ENCODE measurements around the gene SOST. TPM values are rescaled to one million over a fixed set of nuclear protein-coding genes. Genes with fewer than 3 reads are reported as not detected.
A peak's percentile ranks its signal among the peaks of the same experiment; 100 is the strongest.

The SOST gene
- total and polyA plus RNA-seq, 2 donors (not counting 1 experiment from before 2014, with no cell fraction given), result not detected

DNA sequence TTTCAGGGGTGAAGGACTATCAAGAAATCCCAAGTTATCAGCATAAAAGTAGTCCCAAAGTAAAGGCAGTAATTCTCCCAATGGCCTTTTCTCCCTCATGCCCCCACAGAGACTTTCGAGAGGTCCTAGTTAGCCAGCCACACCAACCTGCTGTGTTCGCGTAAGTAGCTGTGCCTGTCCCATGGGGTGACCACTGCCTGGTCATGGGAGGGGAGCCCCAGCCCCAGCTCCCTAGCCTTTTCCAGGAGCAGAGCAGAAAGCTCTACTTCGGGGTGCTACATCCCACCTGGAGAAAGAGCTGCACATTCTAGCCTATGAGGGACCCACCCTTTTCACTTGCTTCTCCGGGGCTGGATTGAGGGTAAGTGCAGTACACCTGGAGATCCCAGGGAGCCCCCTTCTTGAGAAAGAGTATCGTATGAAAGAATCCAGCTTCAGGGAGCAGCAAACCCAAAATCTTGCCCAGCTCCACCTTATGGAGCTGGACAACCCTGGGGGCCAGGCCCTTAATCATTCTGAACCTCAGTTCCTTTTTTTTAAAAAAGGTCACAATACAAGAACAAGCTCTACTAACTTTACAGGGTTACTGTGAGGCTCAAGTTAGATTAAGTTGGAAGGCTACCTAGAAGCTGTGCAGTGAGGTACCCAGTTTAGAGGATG, 8.6 kb upstream of the SOST start:
- no peak for DNase-seq
- intact Hi-C loops (cut with micrococcal nuclease), result no loop called here
- Mint-ChIP-seq H3K27me3 (no peaks in the 10 kb centered on the region), H3K27ac (no peak overlapping the region), H3K4me1 (peaks cover 19% of the 10 kb centered on the region), H3K4me3 (no peak overlapping the region), H3K9me3 (ENCODE audit: insufficient read depth) (no peaks in the 10 kb centered on the region)
- Histone ChIP-seq H3K9me3 (ENCODE audit: control extremely low read depth in 1 of 3, control insufficient read depth in 2 of 3, insufficient read depth in 1 of 3, low read length in 2 of 3) (peaks cover 0 to 6% (median 0%) of the 10 kb centered on the region in 3 donors), H3K36me3 (replicated peaks in 1 of 2; ENCODE audit: control extremely low read depth in 1 of 2, control insufficient read depth in 1 of 2, extremely low read depth in 1 of 2, insufficient read depth in 2 of 2, low read length in 1 of 2) (no peaks in the 10 kb centered on the region), H3K27me3 (replicated peaks in 1 of 4; ENCODE audit: control extremely low read depth in 1 of 4, control insufficient read depth in 3 of 4, insufficient read depth in 4 of 4, low read length in 3 of 4) (no peaks in the 10 kb centered on the region), H3K27ac (ENCODE audit: low read length in 2 of 2) (no peak overlapping the region), H3K79me2 (ENCODE audit: control insufficient read depth, insufficient read depth, low read length) (no peaks in the 10 kb centered on the region), H4K20me1 (ENCODE audit: control insufficient read depth, insufficient read depth, low read length, poor library complexity, severe bottlenecking) (no peaks in the 10 kb centered on the region), H3K4me1 (ENCODE audit: control insufficient read depth in 2 of 2, insufficient read depth in 2 of 2, low read length in 2 of 2) (peaks cover 9% of the 10 kb centered on the region in 2 donors), H3K9ac (ENCODE audit: low read length) (no peak overlapping the region), H3K4me3 (ENCODE audit: control extremely low read depth in 1 of 5, extremely low read depth in 1 of 5, insufficient read depth in 1 of 5, low read depth in 2 of 5, low read length in 4 of 5) (no peak overlapping the region), H3K4me2 (replicated peaks; ENCODE audit: low read depth, low read length, poor library complexity, severe bottlenecking) (no peak overlapping the region), H2AFZ (ENCODE audit: insufficient read depth, low read depth, low read length, poor library complexity, severe bottlenecking) (no peak overlapping the region)
- ChIA-PET POLR2A (interaction anchor here (0.6 kb wide), 1 partner anchor 74 kb away, joined by 7 read pairs; no protein-coding TSS in a partner anchor), CTCF (interaction anchor here (0.6 to 16.1 kb wide), 13 partner anchors 10 to 249 kb away, joined by 3 to 524 read pairs (median 4); partner anchors contain the start of genes DUSP3 and SOST)
- no peak for ATAC-seq (ENCODE audit: low read depth)
- no peak for TF ChIP-seq EZH2 (IDR thresholded peaks at IDR 0.05; ENCODE audit: borderline replicate concordance, insufficient read depth, low read depth, low read length, poor library complexity, severe bottlenecking)
- TF ChIP-seq, protein P1, sequence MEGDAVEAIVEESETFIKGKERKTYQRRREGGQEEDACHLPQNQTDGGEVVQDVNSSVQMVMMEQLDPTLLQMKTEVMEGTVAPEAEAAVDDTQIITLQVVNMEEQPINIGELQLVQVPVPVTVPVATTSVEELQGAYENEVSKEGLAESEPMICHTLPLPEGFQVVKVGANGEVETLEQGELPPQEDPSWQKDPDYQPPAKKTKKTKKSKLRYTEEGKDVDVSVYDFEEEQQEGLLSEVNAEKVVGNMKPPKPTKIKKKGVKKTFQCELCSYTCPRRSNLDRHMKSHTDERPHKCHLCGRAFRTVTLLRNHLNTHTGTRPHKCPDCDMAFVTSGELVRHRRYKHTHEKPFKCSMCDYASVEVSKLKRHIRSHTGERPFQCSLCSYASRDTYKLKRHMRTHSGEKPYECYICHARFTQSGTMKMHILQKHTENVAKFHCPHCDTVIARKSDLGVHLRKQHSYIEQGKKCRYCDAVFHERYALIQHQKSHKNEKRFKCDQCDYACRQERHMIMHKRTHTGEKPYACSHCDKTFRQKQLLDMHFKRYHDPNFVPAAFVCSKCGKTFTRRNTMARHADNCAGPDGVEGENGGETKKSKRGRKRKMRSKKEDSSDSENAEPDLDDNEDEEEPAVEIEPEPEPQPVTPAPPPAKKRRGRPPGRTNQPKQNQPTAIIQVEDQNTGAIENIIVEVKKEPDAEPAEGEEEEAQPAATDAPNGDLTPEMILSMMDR (IDR thresholded peaks at IDR 0.05), result no peak
- 88% methylated on average over 5 of the region's 6 CpGs for WGBS (ENCODE audit: insufficient coverage)

DNA sequence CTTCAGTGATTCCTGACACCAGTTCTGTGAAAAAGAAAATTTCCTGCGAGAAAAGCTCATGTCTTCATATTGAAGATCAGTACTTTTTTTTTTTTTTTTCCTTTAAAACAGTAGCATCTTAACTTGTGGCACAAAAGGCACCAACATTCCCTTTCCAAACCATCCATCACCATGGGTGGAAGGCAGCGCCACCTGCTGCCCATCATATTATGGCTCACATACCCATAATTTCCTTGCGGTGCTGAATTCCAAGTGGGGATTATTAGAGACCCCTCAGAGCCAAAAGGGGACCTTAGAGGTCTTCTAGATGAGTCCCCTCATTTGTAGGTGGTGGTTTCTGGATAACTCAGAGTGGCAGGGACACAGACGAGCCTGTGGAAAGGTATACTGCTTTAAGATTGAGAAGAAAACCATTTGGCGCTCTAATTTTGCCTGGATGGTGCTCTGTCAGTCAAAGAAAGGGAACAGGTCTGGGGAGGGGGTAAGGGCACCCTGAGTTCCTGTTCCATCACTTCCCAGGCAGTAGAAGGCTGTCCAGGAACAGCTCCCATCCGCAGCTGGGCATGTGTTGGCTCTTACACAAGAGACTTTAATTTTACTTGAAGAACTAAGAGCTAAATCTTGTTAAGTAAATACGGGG, 7.9 kb upstream of the SOST start:
- peaks cover 16% of the 10 kb centered on the region for H3K4me1 Mint-ChIP-seq
- no peak overlapping the region for H3K27ac Mint-ChIP-seq
- no peak for ATAC-seq (ENCODE audit: low read depth)
- H3K4me1 ChIP-seq (ENCODE audit: control insufficient read depth in 2 of 2, insufficient read depth in 2 of 2, low read length in 2 of 2), result peaks cover 9% of the 10 kb centered on the region in 2 donors
- H3K79me2 ChIP-seq (ENCODE audit: control insufficient read depth, insufficient read depth, low read length), result no peaks in the 10 kb centered on the region
- no peak overlapping the region for H2AFZ ChIP-seq (ENCODE audit: insufficient read depth, low read depth, low read length, poor library complexity, severe bottlenecking)
- H3K4me3 ChIP-seq (ENCODE audit: control extremely low read depth in 1 of 5, extremely low read depth in 1 of 5, insufficient read depth in 1 of 5, low read depth in 2 of 5, low read length in 4 of 5), result no peak overlapping the region
- peaks cover 0 to 6% (median 0%) of the 10 kb centered on the region in 3 donors for H3K9me3 ChIP-seq (ENCODE audit: control extremely low read depth in 1 of 3, control insufficient read depth in 2 of 3, insufficient read depth in 1 of 3, low read length in 2 of 3)
- H3K27ac ChIP-seq (ENCODE audit: low read length in 2 of 2), result no peak overlapping the region
- DNase-seq, result peak; percentile 63
- H3K9me3 Mint-ChIP-seq (ENCODE audit: insufficient read depth), result no peaks in the 10 kb centered on the region
- no peaks in the 10 kb centered on the region for H3K36me3 ChIP-seq (replicated peaks in 1 of 2; ENCODE audit: control extremely low read depth in 1 of 2, control insufficient read depth in 1 of 2, extremely low read depth in 1 of 2, insufficient read depth in 2 of 2, low read length in 1 of 2)
- no peak overlapping the region for H3K4me3 Mint-ChIP-seq
- no peak overlapping the region for H3K4me2 ChIP-seq (replicated peaks; ENCODE audit: low read depth, low read length, poor library complexity, severe bottlenecking)
- CTCF ChIA-PET, result interaction anchor here (0.6 to 16.1 kb wide), 26 partner anchors 8 to 1039 kb away, joined by 3 to 524 read pairs (median 4); partner anchors contain the start of genes CD300LG, DUSP3 and SOST
- 76% methylated on average over 3 of the region's 7 CpGs for WGBS (ENCODE audit: insufficient coverage)
- no peaks in the 10 kb centered on the region for H4K20me1 ChIP-seq (ENCODE audit: control insufficient read depth, insufficient read depth, low read length, poor library complexity, severe bottlenecking)
- no peaks in the 10 kb centered on the region for H3K27me3 Mint-ChIP-seq
- H3K27me3 ChIP-seq (replicated peaks in 1 of 4; ENCODE audit: control extremely low read depth in 1 of 4, control insufficient read depth in 3 of 4, insufficient read depth in 4 of 4, low read length in 3 of 4), result no peaks in the 10 kb centered on the region
- intact Hi-C loops (cut with micrococcal nuclease), result no loop called here
- TF ChIP-seq, protein P1 (IDR thresholded peaks at IDR 0.05), result peak; percentile 88
- TF ChIP-seq EZH2 (IDR thresholded peaks at IDR 0.05; ENCODE audit: borderline replicate concordance, insufficient read depth, low read depth, low read length, poor library complexity, severe bottlenecking), result no peak
- no peak overlapping the region for H3K9ac ChIP-seq (ENCODE audit: low read length)
- POLR2A ChIA-PET, result interaction anchor here (0.6 kb wide), 1 partner anchor 75 kb away, joined by 7 read pairs; no protein-coding TSS in a partner anchor

All from B cell (primary cell).